ENCODE measurements around the gene XK.

GRCh38 chrX:37679888-37680287 is 5.7 kb upstream of the XK start:
- no peak for TF ChIP-seq CTCF (IDR thresholded peaks at IDR 0.05; ENCODE audit: poor library complexity)
- TF ChIP-seq EZH2 (IDR thresholded peaks at IDR 0.05; ENCODE audit: borderline replicate concordance), result no peak
- TF ChIP-seq EZH2phosphoT487 (IDR thresholded peaks at IDR 0.05; ENCODE audit: low read depth, severe bottlenecking, unreplicated experiment), result no peak

All from hepatocyte (in vitro differentiated cells).